Cardiac muscle cell (in vitro differentiated cells and primary cell): ENCODE results near the gene COL5A1. TPM values are rescaled to one million over a fixed set of nuclear protein-coding genes. Genes with fewer than 3 reads are reported as not detected.
"Not testable (repeated sequence)": the region's sequence is repeated elsewhere in the genome, so short reads cannot be mapped to it uniquely, and the experiment has no call there.

Experiments
- DNase-seq, 2 donors: peaks; one replicate each; pipeline versions ENCODE4 v3.0.0 to v3.0.0-alpha.2; 2010 to 2017; ENCODE audit warnings: low read depth in 1 of 2, low spot score in 1 of 2
- H3K27ac ChIP-seq: fragments of 200-600 bp; sonication (generic); 2 replicates; pipeline ENCODE4 v1.5.1; 2016
- H3K27me3 ChIP-seq: fragments of 200-600 bp; sonication (generic); 2 replicates; pipeline ENCODE4 v1.6.0; 2016; ENCODE audit warnings: control low read depth
- H3K36me3 ChIP-seq: fragments of 200-600 bp; sonication (generic); 2 replicates; pipeline ENCODE4 v1.5.1; 2016; ENCODE audit warnings: control low read depth
- H3K4me1 ChIP-seq: fragments of 200-600 bp; sonication (generic); 2 replicates; pipeline ENCODE4 v1.8.1; 2017; ENCODE audit warnings: low read depth, mild to moderate bottlenecking, mixed run types
- H3K4me3 ChIP-seq: fragments of 200-600 bp; sonication (generic); 2 replicates; pipeline ENCODE4 v1.5.1; 2016; ENCODE audit warnings: mild to moderate bottlenecking
- H3K9me3 ChIP-seq: fragments of 200-600 bp; sonication (generic); 2 replicates; pipeline ENCODE4 v1.5.1; 2017; ENCODE audit warnings: low read depth, mild to moderate bottlenecking, control low read depth
- polyA plus RNA-seq: library from polyadenylated mRNA; unstranded; fragments of >200 nt; fragmentation: Nextera tagmentation; extraction: Ambion mirVana; gene quantifications from 2 replicates; pipeline ENCODE4 v1.2.1, GENCODE V29; 2016
- total RNA-seq: library from RNA; depleted of rRNA; stranded (reverse); fragments of >200 nt; gene quantifications from 2 replicates; pipeline ENCODE4 v1.2.3, GENCODE V29; 2016
- TF ChIP-seq, protein P1 (sequence below): IDR thresholded peaks from 2 replicates; pipeline ENCODE4 v1.5.1; 2012; ENCODE audit warnings: low read depth, mild to moderate bottlenecking, low read length

The COL5A1 gene
- total and polyA plus RNA-seq, 2 experiments from 2014 or later = 34.5 to 129 TPM

DNA sequence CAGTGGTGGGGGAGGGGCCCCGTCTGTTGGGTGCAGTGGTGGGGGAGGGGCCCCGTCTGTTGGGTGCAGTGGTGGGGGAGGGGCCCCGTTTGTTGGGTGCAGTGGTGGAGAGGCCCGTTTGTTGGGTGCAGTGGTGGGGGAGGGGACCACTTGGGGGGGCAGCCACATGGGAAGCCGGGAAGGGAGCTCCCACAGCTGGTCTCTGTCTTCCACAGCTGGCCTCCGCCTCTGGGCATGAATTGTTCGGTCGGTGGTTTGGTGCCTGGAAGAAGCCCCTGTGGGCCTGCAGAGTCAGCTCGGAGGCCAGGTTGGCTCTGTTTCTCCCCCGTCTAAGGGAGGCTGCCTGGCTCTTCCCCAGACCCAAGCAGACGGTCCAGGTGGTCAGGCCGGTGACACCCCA is 69.3 kb downstream of the COL5A1 start:
- H3K27me3 ChIP-seq = no peaks in the 10 kb centered on the region
- no peaks in the 10 kb centered on the region for H3K9me3 ChIP-seq
- DNase-seq = no peak
- H3K4me3 ChIP-seq = no peak overlapping the region
- H3K27ac ChIP-seq = no peak overlapping the region
- peaks cover 25% of the 10 kb centered on the region for H3K4me1 ChIP-seq
- TF ChIP-seq, protein P1, sequence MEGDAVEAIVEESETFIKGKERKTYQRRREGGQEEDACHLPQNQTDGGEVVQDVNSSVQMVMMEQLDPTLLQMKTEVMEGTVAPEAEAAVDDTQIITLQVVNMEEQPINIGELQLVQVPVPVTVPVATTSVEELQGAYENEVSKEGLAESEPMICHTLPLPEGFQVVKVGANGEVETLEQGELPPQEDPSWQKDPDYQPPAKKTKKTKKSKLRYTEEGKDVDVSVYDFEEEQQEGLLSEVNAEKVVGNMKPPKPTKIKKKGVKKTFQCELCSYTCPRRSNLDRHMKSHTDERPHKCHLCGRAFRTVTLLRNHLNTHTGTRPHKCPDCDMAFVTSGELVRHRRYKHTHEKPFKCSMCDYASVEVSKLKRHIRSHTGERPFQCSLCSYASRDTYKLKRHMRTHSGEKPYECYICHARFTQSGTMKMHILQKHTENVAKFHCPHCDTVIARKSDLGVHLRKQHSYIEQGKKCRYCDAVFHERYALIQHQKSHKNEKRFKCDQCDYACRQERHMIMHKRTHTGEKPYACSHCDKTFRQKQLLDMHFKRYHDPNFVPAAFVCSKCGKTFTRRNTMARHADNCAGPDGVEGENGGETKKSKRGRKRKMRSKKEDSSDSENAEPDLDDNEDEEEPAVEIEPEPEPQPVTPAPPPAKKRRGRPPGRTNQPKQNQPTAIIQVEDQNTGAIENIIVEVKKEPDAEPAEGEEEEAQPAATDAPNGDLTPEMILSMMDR = no peak
- H3K36me3 ChIP-seq = no peaks in the 10 kb centered on the region

DNA sequence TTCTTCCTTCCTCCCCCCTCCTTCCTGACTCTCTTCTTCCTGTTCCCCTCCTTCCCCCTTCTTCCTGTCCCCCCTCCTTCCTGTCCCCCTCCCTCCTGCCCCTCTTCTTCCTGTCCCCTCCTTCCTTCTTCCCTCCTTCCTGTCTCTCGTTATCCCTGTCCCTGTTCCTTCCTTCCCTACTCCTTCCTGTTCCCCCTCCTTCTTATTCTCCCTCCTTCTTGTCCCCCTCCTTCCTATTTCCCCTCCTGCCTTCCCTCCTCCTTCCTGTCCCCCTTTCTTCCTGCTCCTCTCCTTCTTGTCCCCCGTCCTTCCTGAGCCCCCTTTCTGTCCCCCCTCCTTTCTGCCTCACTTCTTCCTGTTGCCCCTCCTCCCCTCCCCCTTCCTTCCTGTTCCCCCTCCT is 70.6 kb downstream of the COL5A1 start:
- H3K4me3 ChIP-seq = no peak overlapping the region
- no peak overlapping the region for H3K27ac ChIP-seq
- H3K4me1 ChIP-seq = peaks cover 15% of the 10 kb centered on the region
- no peaks in the 10 kb centered on the region for H3K27me3 ChIP-seq
- H3K9me3 ChIP-seq = no peaks in the 10 kb centered on the region
- no peaks in the 10 kb centered on the region for H3K36me3 ChIP-seq
- TF ChIP-seq, protein P1 = no peak
- no peak for DNase-seq

DNA sequence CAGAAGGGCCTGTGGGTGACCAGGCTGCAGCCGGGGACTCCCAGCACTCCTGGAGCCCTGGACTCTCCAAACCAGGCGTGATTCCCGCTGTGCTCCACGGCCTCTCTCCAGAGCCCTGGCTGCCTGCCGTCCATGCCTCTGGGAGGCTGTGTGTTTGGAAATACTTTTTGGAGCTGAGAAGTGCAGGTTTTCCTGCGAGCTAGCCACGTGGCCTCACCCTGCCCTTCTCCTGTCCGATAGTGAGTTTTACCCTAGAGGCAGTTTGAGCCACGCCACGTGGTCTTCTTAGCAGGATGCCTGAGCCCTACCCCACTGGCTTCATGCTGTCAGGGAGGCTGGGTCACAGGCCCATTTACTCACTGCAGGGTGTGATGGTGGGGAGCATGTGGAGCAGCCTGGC is 71.3 kb downstream of the COL5A1 start:
- Histone ChIP-seq H3K9me3 (no peaks in the 10 kb centered on the region), H3K36me3 (no peaks in the 10 kb centered on the region), H3K4me3 (no peak overlapping the region), H3K4me1 (peaks cover 14% of the 10 kb centered on the region), H3K27ac (no peak overlapping the region), H3K27me3 (no peaks in the 10 kb centered on the region)
- TF ChIP-seq, protein P1 = no peak
- DNase-seq = no peak

DNA sequence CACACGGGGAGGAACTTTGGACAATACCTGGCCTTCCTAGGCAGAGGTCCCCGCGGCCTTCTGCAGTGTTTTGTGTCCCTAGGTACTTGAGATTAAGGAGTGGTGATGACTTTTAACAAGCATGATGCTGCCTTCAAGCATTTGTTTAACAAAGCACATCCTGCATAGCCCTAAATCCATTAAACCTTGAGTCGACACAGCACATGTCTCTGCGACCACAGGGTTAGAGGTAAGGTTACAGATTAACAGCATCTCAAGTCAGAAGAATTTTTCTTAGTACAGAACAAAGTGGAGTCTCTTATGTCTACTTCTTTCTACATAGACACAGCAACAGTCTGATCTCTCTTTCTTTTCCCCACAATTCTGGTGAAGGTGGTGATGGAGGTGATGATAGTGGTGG is 73.9 kb downstream of the COL5A1 start:
- H3K9me3 ChIP-seq, H3K36me3 ChIP-seq, DNase-seq, H3K4me1 ChIP-seq, H3K4me3 ChIP-seq, H3K27me3 ChIP-seq, H3K27ac ChIP-seq: not testable (repeated sequence)

DNA sequence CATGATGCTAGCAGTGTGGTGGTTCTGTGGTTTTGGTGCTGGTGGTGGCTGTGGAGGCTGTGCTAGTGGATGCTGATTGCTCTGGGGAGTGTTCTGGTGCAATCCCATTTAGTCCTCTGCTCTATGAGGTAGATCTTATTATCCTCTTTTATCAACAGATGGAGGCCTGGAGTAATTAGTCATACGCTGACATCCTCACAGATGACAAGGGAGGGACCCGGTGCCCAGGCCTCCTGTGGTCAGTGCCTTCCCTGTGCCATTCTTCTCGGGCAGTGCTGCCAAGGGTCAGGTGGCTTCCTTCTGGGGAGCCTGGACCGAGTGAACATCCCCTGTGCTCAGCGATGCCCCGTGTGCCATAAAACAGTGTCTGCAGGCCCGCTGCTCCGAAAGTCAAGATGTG is 74.5 kb downstream of the COL5A1 start:
- Histone ChIP-seq H3K27me3 (no peaks in the 10 kb centered on the region), H3K36me3 (no peaks in the 10 kb centered on the region), H3K9me3 (no peaks in the 10 kb centered on the region), H3K4me1 (peaks cover 6% of the 10 kb centered on the region), H3K27ac (no peak overlapping the region), H3K4me3 (no peak overlapping the region)
- DNase-seq = no peak
- TF ChIP-seq, protein P1 = no peak

DNA sequence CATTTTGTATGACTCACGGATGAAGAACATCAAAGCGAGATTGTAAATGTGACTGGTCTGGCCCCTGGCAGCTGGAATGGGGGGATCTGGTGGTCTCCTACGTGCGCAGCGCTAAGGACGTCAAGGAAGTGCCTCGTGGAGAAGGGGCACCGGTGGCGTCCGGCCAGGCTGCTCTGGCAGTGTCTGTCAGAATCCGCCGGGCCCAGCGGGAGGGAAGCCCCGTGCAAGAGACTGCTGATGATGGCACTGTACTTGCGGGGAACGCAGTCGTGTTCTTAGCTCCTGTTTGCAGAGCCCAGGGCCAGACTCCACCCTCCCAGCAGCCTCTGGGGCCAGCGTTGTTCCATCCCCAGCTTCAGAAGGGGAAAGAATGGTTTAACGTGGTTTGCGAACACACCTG is 75.5 kb downstream of the COL5A1 start:
- peaks cover 6% of the 10 kb centered on the region for H3K4me1 ChIP-seq
- TF ChIP-seq, protein P1 = no peak
- no peaks in the 10 kb centered on the region for H3K27me3 ChIP-seq
- H3K27ac ChIP-seq = peak overlapping the region; percentile 4
- H3K9me3 ChIP-seq = no peaks in the 10 kb centered on the region
- no peaks in the 10 kb centered on the region for H3K36me3 ChIP-seq
- H3K4me3 ChIP-seq = no peak overlapping the region
- no peak for DNase-seq
